Right atrium auricular region (tissue), 2 donors: ENCODE measurements around the gene TDRD12. TPM values are rescaled to one million over a fixed set of nuclear protein-coding genes. Genes with fewer than 3 reads are reported as not detected.

ENCODE experiments used
- DNase-seq: peaks from one replicate; pipeline ENCODE4 v3.0.0-alpha.2; 2019; ENCODE audit warnings: low spot score
- H3K27ac ChIP-seq, 2 donors: fragments of 200-600 bp; sonication (generic); 1 replicate in 1 of 2; 2 replicates in 1 of 2; pipeline ENCODE4 v1.5.1; 2016 to 2019
- H3K27me3 ChIP-seq, 2 donors: fragments of 200-600 bp; sonication (generic); one replicate each; pipeline versions ENCODE4 v1.5.1 to v1.6.0; 2017 to 2019
- H3K36me3 ChIP-seq: fragments of 200-600 bp; sonication (generic); one replicate; pipeline ENCODE4 v1.5.1; 2016
- H3K4me1 ChIP-seq, 2 donors: fragments of 200-600 bp; sonication (generic); one replicate each; pipeline versions ENCODE4 v1.5.1 to v1.6.0; 2017 to 2019
- H3K4me3 ChIP-seq, 2 donors: fragments of 200-600 bp; sonication (generic); 1 replicate in 1 of 2; 2 replicates in 1 of 2; pipeline ENCODE4 v1.5.1; 2017 to 2019; ENCODE audit warnings: mild to moderate bottlenecking in 1 of 2, moderate library complexity in 1 of 2
- H3K9me3 ChIP-seq, 2 donors: fragments of 200-600 bp; sonication (generic); one replicate each; pipeline ENCODE4 v1.5.1; 2019
- CTCF ChIP-seq, 2 donors: fragments of 200-600 bp; sonication (generic); IDR thresholded peaks; one replicate each; pipeline ENCODE4 v1.5.1; 2019; ENCODE audit warnings: antibody characterized with exemption in 2 of 2
- total RNA-seq, 2 donors: library from RNA; depleted of rRNA; stranded (reverse); fragments of >200 nt; gene quantifications; one replicate each; pipeline ENCODE4 v1.1.0, GENCODE V29; 2016

Gene TDRD12
- total RNA-seq, 2 donors from 2014 or later: 0.28 to 0.96 TPM

- Histone ChIP-seq H3K27me3 (no peaks in the 10 kb centered on the region), H3K9me3 (no peaks in the 10 kb centered on the region), H3K4me1 (no peaks in the 10 kb centered on the region), H3K27ac (no peak overlapping the region), H3K4me3 (no peak overlapping the region), H3K36me3 (peaks cover 9% of the 10 kb centered on the region)
- no peak for DNase-seq
- TF ChIP-seq CTCF (IDR thresholded peaks at IDR 0.05): no peak
Observed at GRCh38 chr19:32718286-32718685, 1.3 kb upstream of the TDRD12 start.

GRCh38 chr19:32720216-32720935 lies 809 bp downstream of the TDRD12 start:
- no peaks in the 10 kb centered on the region for H3K27me3 ChIP-seq
- H3K9me3 ChIP-seq: no peaks in the 10 kb centered on the region
- DNase-seq: no peak
- TF ChIP-seq CTCF (IDR thresholded peaks at IDR 0.05): no peak
- no peaks in the 10 kb centered on the region for H3K36me3 ChIP-seq
- no peak overlapping the region for H3K4me3 ChIP-seq
- no peak overlapping the region for H3K27ac ChIP-seq
- H3K4me1 ChIP-seq: no peaks in the 10 kb centered on the region

GRCh38 chr19:32720936-32721250 lies 1.3 kb downstream of the TDRD12 start:
- DNase-seq: no peak
- H3K4me1 ChIP-seq: no peaks in the 10 kb centered on the region
- H3K4me3 ChIP-seq: no peak overlapping the region
- no peaks in the 10 kb centered on the region for H3K27me3 ChIP-seq
- H3K27ac ChIP-seq: no peak overlapping the region
- TF ChIP-seq CTCF (IDR thresholded peaks at IDR 0.05): no peak
- no peaks in the 10 kb centered on the region for H3K36me3 ChIP-seq
- no peaks in the 10 kb centered on the region for H3K9me3 ChIP-seq

GRCh38 chr19:32735936-32736335 lies 16.4 kb downstream of the TDRD12 start:
- no peak for DNase-seq
- TF ChIP-seq CTCF (IDR thresholded peaks at IDR 0.05): no peak
- Histone ChIP-seq H3K36me3 (no peaks in the 10 kb centered on the region), H3K9me3 (no peaks in the 10 kb centered on the region), H3K4me1 (no peaks in the 10 kb centered on the region), H3K4me3 (no peak overlapping the region), H3K27ac (no peak overlapping the region), H3K27me3 (no peaks in the 10 kb centered on the region)

- Histone ChIP-seq H3K36me3 (no peaks in the 10 kb centered on the region), H3K4me1 (no peaks in the 10 kb centered on the region), H3K4me3 (no peak overlapping the region), H3K27ac (no peak overlapping the region), H3K27me3 (no peaks in the 10 kb centered on the region), H3K9me3 (no peaks in the 10 kb centered on the region)
- DNase-seq: no peak
- no peak for TF ChIP-seq CTCF (IDR thresholded peaks at IDR 0.05)
Observed at GRCh38 chr19:32743021-32743420, 23.5 kb downstream of the TDRD12 start.

GRCh38 chr19:32743447-32743846 lies 23.9 kb downstream of the TDRD12 start:
- H3K9me3 ChIP-seq: no peaks in the 10 kb centered on the region
- no peaks in the 10 kb centered on the region for H3K36me3 ChIP-seq
- no peaks in the 10 kb centered on the region for H3K4me1 ChIP-seq
- TF ChIP-seq CTCF (IDR thresholded peaks at IDR 0.05): no peak
- H3K27me3 ChIP-seq: no peaks in the 10 kb centered on the region
- DNase-seq: no peak
- no peak overlapping the region for H3K4me3 ChIP-seq
- no peak overlapping the region for H3K27ac ChIP-seq
